ENCODE measurements around the gene ATP1B1.

Gene ATP1B1

GRCh38 chr1:169103480-169103893 lies 3.0 kb upstream of the ATP1B1 start:
- no peak overlapping the region for H3K4me3 ChIP-seq (ENCODE audit: low read depth, low read length)
- TF ChIP-seq CTCF (IDR thresholded peaks at IDR 0.05; ENCODE audit: borderline replicate concordance, insufficient read depth, low read depth, low read length), result no peak

GRCh38 chr1:169105087-169105433 lies 1.4 kb upstream of the ATP1B1 start:
- TF ChIP-seq CTCF (IDR thresholded peaks at IDR 0.05; ENCODE audit: borderline replicate concordance, insufficient read depth, low read depth, low read length), result no peak
- H3K4me3 ChIP-seq (ENCODE audit: low read depth, low read length), result no peak overlapping the region

- no peak for TF ChIP-seq CTCF (IDR thresholded peaks at IDR 0.05; ENCODE audit: borderline replicate concordance, insufficient read depth, low read depth, low read length)
- peak overlapping the region; percentile 83 for H3K4me3 ChIP-seq (ENCODE audit: low read depth, low read length)
Measured at GRCh38 chr1:169105434-169106094, 926 bp upstream of the ATP1B1 start.

GRCh38 chr1:169106921-169107602 lies 572 bp downstream of the ATP1B1 start:
- no peak for TF ChIP-seq CTCF (IDR thresholded peaks at IDR 0.05; ENCODE audit: borderline replicate concordance, insufficient read depth, low read depth, low read length)
- H3K4me3 ChIP-seq (ENCODE audit: low read depth, low read length), result peak overlapping the region; percentile 83

- no peak for TF ChIP-seq CTCF (IDR thresholded peaks at IDR 0.05; ENCODE audit: borderline replicate concordance, insufficient read depth, low read depth, low read length)
- H3K4me3 ChIP-seq (ENCODE audit: low read depth, low read length), result peak overlapping the region; percentile 83
Measured at GRCh38 chr1:169107603-169108208, 1.2 kb downstream of the ATP1B1 start.

- H3K4me3 ChIP-seq (ENCODE audit: low read depth, low read length), result no peak overlapping the region
- TF ChIP-seq CTCF (IDR thresholded peaks at IDR 0.05; ENCODE audit: borderline replicate concordance, insufficient read depth, low read depth, low read length), result no peak
Measured at GRCh38 chr1:169108223-169108622, 1.7 kb downstream of the ATP1B1 start.
